ENCODE data around the gene CHD2.

DNA sequence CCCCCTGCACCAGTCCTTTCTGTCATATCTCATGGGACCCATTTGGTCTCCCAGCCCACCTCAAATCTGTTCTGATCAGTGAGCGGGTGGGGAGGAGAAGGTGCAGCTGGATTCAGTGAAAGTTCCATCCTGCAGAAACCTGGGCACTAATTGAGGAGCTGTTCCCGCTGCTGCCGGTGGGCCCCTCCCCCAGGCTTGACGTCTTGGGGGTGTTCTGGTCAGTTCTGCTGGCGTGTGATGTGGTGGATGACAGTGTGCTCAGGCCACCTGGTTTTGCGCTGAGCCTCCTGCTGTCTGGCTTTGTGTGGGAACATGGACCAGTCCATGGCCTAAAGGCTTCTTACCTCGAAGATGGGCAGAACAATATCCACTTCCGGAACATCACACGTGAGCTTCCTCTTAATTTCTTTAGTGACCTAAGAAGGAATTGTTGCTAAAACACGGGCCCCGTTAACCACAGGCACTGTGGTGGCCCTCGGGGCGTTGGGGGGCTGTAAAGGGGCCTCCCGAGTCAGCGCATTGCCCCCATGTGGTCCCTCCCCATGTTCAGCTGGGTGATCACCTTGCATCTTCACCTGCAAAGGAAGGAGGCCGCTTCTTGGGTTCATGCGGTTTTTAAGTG lies 129.2 kb downstream of the CHD2 start:
- TF ChIP-seq, protein P1, sequence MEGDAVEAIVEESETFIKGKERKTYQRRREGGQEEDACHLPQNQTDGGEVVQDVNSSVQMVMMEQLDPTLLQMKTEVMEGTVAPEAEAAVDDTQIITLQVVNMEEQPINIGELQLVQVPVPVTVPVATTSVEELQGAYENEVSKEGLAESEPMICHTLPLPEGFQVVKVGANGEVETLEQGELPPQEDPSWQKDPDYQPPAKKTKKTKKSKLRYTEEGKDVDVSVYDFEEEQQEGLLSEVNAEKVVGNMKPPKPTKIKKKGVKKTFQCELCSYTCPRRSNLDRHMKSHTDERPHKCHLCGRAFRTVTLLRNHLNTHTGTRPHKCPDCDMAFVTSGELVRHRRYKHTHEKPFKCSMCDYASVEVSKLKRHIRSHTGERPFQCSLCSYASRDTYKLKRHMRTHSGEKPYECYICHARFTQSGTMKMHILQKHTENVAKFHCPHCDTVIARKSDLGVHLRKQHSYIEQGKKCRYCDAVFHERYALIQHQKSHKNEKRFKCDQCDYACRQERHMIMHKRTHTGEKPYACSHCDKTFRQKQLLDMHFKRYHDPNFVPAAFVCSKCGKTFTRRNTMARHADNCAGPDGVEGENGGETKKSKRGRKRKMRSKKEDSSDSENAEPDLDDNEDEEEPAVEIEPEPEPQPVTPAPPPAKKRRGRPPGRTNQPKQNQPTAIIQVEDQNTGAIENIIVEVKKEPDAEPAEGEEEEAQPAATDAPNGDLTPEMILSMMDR (IDR thresholded peaks at IDR 0.05), result no peak
- TF ChIP-seq POLR2AphosphoS5 (IDR thresholded peaks at IDR 0.05), result no peak
- TF ChIP-seq EP300 (IDR thresholded peaks at IDR 0.05), result no peak
- TF ChIP-seq POLR2A (IDR thresholded peaks at IDR 0.05), result no peak

Data from upper lobe of left lung (tissue), 4 donors.